Measurements from ENCODE around the gene MBNL1. TPM values are rescaled to one million over a fixed set of nuclear protein-coding genes. Genes with fewer than 3 reads are reported as not detected.

The MBNL1 gene
- total RNA-seq, 1 donor from 2014 or later: 69.4 TPM

DNA sequence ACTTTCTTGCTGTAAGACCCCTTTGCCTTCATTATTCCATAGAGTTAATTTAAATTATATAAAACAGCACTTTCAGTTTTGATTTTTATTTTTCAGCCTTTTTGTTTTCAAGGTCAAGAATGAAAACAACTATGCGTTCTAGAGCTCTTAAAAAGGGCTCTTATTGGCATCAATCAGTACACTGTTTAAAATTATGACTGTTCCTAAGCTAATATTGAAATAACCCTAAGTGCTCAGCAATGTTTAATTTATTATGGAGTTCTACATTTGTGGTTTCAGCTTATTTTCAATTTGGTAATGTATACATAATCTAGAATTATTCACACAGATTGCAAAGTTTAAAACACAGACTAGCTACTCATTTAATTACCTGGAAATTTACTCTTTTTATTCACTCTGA lies 179.4 kb downstream of the MBNL1 start:
- TF ChIP-seq, protein P1, sequence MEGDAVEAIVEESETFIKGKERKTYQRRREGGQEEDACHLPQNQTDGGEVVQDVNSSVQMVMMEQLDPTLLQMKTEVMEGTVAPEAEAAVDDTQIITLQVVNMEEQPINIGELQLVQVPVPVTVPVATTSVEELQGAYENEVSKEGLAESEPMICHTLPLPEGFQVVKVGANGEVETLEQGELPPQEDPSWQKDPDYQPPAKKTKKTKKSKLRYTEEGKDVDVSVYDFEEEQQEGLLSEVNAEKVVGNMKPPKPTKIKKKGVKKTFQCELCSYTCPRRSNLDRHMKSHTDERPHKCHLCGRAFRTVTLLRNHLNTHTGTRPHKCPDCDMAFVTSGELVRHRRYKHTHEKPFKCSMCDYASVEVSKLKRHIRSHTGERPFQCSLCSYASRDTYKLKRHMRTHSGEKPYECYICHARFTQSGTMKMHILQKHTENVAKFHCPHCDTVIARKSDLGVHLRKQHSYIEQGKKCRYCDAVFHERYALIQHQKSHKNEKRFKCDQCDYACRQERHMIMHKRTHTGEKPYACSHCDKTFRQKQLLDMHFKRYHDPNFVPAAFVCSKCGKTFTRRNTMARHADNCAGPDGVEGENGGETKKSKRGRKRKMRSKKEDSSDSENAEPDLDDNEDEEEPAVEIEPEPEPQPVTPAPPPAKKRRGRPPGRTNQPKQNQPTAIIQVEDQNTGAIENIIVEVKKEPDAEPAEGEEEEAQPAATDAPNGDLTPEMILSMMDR (conservative IDR thresholded peaks at IDR 0.05): no peak
- Mint-ChIP-seq H3K4me1 (ENCODE audit: unreplicated experiment) (peaks cover 8% of the 10 kb centered on the region), H3K4me3 (no peak overlapping the region), H3K9me3 (no peaks in the 10 kb centered on the region), H3K27ac (no peak overlapping the region), H3K36me3 (peaks cover 25% of the 10 kb centered on the region), H3K27me3 (no peaks in the 10 kb centered on the region)
- no peak for DNase-seq (ENCODE audit: extremely low spot score, unreplicated experiment)

DNA sequence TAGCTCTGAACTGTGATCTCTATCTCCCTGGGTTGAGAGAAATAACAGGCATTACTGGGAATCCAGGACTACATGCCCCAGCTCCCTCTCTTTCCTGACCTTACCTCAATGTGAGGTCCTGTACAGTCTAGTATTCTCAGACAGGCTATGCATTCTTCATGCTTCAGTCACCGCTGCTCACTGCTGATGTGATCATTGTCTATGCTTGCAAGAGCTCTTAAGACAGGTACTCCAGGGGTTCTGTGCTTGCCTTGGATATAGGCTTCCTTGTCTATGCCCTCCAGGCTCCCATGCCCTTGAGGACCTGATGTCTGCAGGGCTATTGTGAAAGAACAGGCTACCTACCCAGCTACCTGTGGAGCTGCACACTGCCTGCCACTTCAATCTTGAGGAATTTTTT lies 183.6 kb downstream of the MBNL1 start:
- no peak for DNase-seq (ENCODE audit: extremely low spot score, unreplicated experiment)
- Mint-ChIP-seq H3K36me3 (peaks cover 31% of the 10 kb centered on the region), H3K27me3 (no peaks in the 10 kb centered on the region), H3K4me3 (no peak overlapping the region), H3K27ac (no peak overlapping the region), H3K4me1 (ENCODE audit: unreplicated experiment) (no peaks in the 10 kb centered on the region), H3K9me3 (no peaks in the 10 kb centered on the region)
- TF ChIP-seq, protein P1 (conservative IDR thresholded peaks at IDR 0.05): no peak

DNA sequence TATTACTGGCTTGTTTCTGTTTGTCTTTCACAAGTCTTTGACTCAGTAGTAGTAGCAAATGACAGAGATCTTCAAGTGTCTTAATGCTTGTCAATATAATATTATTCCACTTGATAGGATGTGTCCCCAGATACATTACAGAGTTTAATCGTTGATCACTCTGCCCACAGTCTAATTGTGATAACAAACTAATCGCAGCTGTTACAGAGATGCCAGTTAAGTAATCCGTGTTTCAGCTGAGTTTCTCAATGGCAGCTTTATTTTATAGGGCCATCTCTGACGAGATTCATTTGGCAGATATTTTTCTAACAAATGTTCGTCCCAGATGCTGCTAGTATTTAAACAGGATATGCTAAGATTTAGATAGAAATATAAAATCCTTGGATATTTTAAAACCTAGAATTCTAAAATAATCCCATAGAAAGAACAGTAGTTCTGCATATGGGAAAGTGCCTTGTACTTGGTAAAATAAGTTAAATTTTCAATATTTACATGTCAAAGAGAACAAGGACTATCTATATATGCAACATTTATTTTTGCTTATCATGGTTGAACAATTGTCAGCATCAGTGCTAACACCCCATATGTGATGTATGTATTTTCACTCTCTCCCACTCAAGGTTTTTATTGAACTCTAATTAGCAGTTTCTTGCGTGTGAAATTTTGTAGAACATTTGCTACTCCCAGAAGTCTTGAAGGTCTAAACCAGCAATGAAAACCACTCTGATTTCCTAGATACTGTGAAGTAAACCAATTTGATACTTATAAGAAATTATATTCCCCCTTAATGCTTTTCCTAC lies 185.5 kb downstream of the MBNL1 start:
- TF ChIP-seq, protein P1 (conservative IDR thresholded peaks at IDR 0.05): no peak
- Mint-ChIP-seq H3K36me3 (peaks cover 32% of the 10 kb centered on the region), H3K4me1 (ENCODE audit: unreplicated experiment) (no peaks in the 10 kb centered on the region), H3K4me3 (no peak overlapping the region), H3K27me3 (no peaks in the 10 kb centered on the region), H3K27ac (no peak overlapping the region), H3K9me3 (no peaks in the 10 kb centered on the region)
- no peak for DNase-seq (ENCODE audit: extremely low spot score, unreplicated experiment)

DNA sequence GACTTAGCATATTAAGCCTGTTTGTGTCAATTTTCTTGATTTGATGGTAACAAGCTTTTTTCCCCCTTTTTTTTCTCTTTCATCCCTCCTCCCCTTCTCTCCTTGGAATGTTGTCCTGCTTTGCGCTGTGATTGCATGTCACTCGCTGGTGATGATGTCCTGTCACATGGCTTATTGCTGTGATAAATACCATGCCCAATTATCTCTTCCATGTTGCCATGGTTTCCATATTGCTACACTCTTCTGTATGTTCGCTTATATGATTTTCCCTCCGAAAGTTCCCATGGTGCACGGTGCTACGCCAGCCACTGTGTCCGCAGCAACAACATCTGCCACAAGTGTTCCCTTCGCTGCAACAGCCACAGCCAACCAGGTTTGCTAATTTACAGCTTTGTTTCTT lies 187.3 kb downstream of the MBNL1 start:
- TF ChIP-seq, protein P1 (conservative IDR thresholded peaks at IDR 0.05): no peak
- no peaks in the 10 kb centered on the region for H3K27me3 Mint-ChIP-seq
- H3K4me3 Mint-ChIP-seq: no peak overlapping the region
- no peak for DNase-seq (ENCODE audit: extremely low spot score, unreplicated experiment)
- no peaks in the 10 kb centered on the region for H3K9me3 Mint-ChIP-seq
- H3K27ac Mint-ChIP-seq: no peak overlapping the region
- no peaks in the 10 kb centered on the region for H3K4me1 Mint-ChIP-seq (ENCODE audit: unreplicated experiment)
- peaks cover 29% of the 10 kb centered on the region for H3K36me3 Mint-ChIP-seq

DNA sequence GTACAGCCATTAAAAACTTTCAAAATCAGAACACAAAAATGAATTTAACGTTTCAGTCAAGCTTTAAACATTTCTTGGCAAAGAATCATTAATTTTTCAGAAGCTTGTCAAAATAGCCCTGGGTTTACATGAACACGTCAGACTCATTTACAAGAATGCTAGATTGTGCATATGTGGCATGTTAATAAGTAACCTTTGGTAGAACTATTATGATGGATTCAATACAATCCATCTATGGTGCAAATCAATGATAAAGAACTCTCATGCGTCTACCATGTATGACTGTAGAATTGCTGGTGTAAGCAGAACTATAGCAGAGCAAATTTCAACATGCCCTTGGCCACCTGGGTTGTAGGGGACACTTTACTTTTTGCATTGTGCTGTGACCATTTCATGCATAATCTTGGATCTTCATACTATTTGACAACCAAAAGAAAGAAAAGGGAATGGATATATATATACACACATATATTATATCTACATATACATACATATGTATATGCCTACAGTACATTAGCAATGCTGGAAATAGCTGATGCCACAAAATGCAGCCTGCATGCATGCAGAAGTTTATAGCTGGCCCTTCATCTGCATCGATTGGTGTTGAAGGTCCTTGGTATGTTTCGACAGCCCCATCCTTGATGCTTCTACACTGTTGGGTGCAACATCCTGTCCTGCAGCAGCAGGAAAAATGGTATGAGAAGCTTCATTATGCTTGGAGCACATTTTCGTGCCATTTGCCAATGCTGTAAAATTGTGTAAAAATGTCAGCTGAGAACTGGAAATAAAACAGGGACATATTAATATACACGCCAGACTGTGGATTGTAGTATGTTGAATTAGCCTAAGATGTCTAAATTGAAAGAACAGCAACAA lies 189.0 kb downstream of the MBNL1 start:
- no peak overlapping the region for H3K4me3 Mint-ChIP-seq
- TF ChIP-seq, protein P1 (conservative IDR thresholded peaks at IDR 0.05): no peak
- no peak for DNase-seq (ENCODE audit: extremely low spot score, unreplicated experiment)
- peaks cover 22% of the 10 kb centered on the region for H3K36me3 Mint-ChIP-seq
- no peaks in the 10 kb centered on the region for H3K4me1 Mint-ChIP-seq (ENCODE audit: unreplicated experiment)
- no peak overlapping the region for H3K27ac Mint-ChIP-seq
- no peaks in the 10 kb centered on the region for H3K27me3 Mint-ChIP-seq
- no peaks in the 10 kb centered on the region for H3K9me3 Mint-ChIP-seq

All from type B pancreatic cell (in vitro differentiated cells).